GM18873 (cell line): ENCODE results near the gene PKP4.

ENCODE experiments used
- ATAC-seq: cut with Tn5 transposase; IDR thresholded peaks from one replicate; pipeline ENCODE4 v1.9.1; 2021; ENCODE audit warnings: mild to moderate bottlenecking, moderate library complexity, moderate number of reproducible peaks; ENCODE audit not compliant: unreplicated experiment, low FRiP score

PKP4 gene

DNA sequence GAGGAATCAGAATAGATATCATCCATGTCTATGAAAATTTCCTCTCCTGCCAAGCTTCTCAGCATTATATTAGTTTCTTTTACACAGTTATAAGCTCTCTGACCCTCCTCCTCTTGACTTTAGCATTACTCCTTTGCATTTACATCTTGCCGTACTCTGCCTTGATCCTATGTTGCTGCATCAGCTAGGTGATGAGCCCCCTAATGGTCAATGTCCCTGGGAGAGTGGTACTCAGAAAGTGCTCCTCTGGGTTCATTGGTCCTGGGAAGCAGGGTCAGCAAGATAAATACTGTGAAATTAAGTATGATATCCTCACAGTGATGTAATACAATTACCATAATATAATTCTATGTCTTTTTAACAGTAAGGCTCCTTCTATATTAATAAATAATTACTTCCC, 74.1 kb downstream of the PKP4 start:
- ATAC-seq: no peak

- ATAC-seq: no peak
These were observed 76.3 kb downstream of the PKP4 start for GRCh38 chr2:158533009-158533408.

DNA sequence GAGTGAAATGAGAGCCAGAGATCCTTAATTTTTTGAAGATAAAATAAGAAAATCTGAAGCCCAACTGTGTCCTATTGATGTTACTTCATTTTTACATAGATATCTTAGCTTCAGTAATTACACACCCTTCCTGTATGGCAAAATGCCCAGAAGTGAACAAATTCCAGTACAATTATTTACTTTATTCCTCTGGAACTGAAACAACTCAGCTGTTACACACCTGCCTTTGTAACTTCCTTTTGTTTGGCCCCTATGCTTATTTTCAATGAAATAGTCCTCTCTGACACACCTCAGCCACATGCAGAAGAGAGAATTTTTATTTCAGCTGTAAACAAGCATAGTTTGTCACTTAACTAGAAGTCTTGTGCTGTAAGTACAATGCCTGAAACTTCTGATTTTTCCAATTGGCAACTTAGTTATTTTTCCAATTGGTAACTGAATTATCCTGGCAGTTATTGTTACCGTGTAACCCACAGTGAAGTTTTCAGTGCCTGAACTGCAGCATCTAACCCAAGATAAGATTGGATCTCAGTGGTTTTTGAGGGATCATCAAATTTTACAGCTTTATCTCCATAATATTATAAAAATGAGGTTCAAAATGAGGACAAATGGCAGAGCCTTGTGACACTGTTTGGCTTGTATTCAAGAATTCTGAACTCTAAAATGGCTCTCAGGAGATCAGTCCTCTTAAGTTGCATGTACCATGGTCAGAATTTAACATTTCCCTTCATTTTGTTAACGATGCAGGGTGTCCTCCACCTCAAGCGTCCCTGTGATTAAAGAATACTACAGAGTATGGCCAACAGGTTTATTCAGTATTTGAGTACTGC, 82.6 kb downstream of the PKP4 start:
- ATAC-seq: no peak

DNA sequence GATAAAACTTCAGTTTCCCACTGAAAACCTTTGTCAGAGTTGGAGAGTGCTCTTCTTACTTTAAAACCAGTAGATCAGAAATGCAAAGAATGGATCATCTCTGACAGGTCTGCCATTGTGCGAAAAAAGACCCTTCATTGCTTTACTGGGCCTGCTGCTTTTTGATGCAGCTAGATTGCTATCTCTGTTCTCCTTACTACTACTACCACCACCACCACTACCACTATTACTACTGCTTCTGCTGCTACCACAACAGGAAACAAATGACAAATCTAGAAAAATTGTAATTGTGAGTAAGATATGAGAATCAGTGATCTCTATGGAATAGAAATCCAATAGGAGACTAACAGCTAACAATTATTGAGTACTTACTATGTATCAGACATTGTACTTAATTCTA, 85.8 kb downstream of the PKP4 start:
- ATAC-seq: no peak

DNA sequence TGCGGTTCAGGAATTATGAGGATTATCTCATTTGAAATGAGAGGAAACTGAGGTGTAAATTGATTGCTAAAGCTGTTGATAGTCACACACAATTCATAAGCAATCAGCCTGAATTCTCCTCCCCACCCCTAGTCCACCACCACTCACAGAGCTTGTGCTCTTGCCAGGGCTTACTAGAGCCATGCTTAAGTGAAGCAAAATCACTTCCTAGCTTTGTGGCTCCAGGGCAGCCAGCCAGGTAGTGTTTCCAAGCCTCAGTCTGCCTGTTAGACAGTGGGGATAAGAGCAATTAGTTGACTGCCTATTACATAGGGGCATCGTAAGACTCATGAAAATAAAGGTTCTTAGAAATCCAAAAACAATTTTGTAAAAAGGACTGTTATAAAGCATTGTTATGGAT, 87.2 kb downstream of the PKP4 start:
- no peak for ATAC-seq

DNA sequence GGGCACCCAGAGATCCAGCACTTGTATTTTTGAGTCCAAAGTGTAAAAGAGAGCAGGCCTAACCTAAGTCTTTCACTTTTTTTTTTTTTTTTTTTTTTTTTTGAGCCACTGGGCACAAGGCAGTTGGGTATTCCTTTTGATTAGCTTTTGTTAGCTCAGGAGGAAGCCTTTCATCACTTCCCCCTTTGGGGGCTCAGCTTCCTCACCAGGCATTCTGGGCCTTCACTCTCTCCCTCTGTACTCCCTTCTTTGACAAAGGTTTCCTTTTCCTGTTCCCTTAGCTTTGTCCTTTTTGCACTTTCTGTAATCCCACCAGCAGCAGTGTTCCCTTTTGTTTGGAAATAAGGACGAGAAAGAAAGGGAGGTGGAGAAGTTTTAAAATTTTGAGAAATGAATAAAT, 88.2 kb downstream of the PKP4 start:
- no peak for ATAC-seq

DNA sequence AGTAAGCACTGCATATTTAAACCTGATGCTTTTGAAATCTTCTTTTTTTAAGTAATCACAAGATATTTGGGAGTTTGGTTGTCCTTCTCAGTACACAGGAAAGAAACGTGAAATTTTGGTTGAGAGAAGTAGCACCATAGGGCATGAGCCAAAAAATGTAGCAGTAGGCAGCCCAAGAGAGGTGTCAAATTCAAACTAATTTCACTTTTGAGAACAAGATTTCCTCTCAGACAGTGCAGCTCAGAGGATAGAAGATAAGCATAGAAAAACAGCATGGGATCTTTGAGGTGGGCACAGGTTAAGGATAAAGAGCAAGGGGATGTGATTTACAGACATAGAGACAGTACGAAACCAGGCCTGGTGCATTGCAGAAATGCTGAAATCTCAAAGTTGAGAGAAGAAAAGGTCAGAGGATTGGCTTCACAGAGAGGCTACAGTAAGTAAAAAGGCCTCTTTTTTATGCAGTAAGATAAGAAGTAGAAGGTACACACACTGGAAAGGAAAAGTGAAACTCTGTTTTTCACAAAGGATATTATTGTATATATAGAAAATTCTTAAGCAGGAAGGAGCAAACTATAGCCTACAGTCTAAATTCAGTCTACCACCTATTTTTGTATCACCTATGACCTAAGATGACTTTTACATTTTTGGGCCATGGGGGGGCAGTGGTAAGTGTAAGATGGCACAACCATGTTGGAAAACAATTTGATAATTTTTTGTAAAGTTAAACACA, 89.8 kb downstream of the PKP4 start:
- peak; percentile 74 for ATAC-seq

DNA sequence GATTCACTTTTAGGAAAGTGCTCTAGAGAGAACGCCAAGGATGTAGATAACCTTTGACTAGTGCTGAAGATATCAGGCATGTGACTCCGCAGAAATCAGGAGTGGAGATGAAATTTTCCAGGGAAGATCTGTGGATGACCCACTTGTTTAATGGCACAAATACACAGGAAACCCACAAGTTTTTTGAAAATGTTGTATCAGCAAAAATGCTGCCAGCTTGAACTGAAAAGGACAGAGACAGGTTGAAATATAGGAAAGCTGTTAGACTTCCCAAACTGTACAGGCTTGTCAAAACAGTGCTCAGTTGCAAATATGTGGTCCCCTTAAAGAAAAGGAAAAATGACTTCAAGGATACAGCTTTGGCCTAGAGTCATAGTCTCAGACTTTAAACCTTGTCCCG, 96.5 kb downstream of the PKP4 start:
- no peak for ATAC-seq

GRCh38 chr2:158554996-158555395, 98.2 kb downstream of the PKP4 start:
- no peak for ATAC-seq

GRCh38 chr2:158556124-158556523, 99.4 kb downstream of the PKP4 start:
- ATAC-seq: no peak

GRCh38 chr2:158557752-158558151, 101.0 kb downstream of the PKP4 start:
- no peak for ATAC-seq

- ATAC-seq: no peak
These were observed 102.5 kb downstream of the PKP4 start for GRCh38 chr2:158559252-158559651.

- ATAC-seq: no peak
These were observed 103.5 kb downstream of the PKP4 start for GRCh38 chr2:158560259-158560658.

DNA sequence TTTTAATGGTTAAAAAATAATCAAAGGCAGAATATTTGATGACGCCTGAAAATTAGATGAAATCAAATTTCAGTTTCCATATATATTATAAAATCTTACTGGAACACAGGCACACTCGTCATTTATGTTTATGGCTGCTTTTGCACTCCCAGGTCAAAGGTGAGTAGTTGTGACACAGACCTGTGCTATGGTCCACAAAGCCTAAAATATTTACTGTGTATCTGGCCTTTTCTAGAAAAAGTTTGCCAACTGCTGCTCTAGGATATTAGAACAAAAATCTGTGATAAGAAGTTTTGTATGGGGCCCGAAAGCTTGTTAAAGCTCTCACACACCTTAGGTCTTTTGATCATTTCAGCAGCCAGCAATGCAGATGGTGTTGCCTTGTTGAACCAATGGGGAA, 104.3 kb downstream of the PKP4 start:
- no peak for ATAC-seq

- no peak for ATAC-seq
These were observed 110.5 kb downstream of the PKP4 start for GRCh38 chr2:158567208-158567607.

GRCh38 chr2:158569284-158569683, 112.5 kb downstream of the PKP4 start:
- no peak for ATAC-seq

- no peak for ATAC-seq
These were observed 114.1 kb downstream of the PKP4 start for GRCh38 chr2:158570869-158571268.

GRCh38 chr2:158573739-158574138, 117.0 kb downstream of the PKP4 start:
- no peak for ATAC-seq

- no peak for ATAC-seq
These were observed 118.4 kb downstream of the PKP4 start for GRCh38 chr2:158575051-158575635.

DNA sequence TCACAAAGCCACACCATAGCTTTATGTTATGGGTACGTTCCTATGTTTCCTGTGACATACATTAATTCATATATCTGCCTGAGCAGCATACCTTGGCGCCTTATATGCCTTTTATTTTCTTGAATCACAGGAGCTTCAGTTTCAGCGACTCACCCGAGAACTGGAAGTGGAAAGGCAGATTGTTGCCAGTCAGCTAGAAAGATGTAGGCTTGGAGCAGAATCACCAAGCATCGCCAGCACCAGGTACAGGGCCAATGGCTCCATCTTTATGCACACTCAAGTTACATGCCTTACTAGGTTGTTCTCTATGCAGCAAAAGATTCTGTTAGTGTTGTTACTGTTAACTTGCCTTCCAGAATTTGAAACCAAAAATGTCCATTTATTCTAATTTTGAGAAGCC, 120.4 kb downstream of the PKP4 start:
- ATAC-seq: no peak

DNA sequence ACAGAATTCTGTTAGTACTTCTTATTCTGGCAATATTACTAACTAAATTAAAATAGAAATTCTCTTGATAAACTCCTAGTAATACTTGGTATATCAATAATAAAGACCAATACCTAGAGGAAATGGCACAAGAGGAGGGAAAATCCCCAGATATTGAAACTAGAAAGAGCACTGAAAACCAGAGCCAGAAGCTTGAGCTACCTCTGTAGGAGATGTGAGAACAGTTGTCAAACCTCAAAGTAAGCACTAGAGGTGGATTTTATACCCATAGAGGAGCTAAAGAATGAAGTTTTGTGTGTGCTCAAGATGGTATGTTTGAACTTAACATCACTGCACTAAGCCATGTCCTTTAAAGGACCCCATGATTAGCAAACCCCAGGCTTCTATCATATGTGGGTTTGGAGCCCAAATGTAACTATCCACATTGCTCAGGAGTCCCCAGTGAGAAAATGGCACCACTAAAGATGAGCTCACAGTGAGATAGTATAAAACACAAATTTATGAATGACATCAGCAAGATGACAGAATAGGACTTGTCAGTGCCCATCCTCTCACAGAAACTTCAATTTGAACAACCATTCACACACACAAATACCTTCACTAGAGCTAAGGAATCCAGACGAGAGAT, 122.1 kb downstream of the PKP4 start:
- peak; percentile 87 for ATAC-seq
